ENCODE measurements around the gene FDCSP. TPM values are rescaled to one million over a fixed set of nuclear protein-coding genes. Genes with fewer than 3 reads are reported as not detected.

Gene FDCSP
- total and polyA plus RNA-seq, 9 of the 15 experiments (the other 6 are each of a cell fraction or from before 2014, with no cell fraction given), result not detected

GRCh38 chr4:70179811-70180210 lies 46.1 kb upstream of the FDCSP start (continued):
- no peak for TF ChIP-seq ZNF740 (CRISPR knock-in tag; IDR thresholded peaks at IDR 0.05)
- TF ChIP-seq ZNF740 (tag; IDR thresholded peaks at IDR 0.05), result no peak
- no peak for TF ChIP-seq RNF2 (IDR thresholded peaks at IDR 0.05)

- TF ChIP-seq, protein P1, sequence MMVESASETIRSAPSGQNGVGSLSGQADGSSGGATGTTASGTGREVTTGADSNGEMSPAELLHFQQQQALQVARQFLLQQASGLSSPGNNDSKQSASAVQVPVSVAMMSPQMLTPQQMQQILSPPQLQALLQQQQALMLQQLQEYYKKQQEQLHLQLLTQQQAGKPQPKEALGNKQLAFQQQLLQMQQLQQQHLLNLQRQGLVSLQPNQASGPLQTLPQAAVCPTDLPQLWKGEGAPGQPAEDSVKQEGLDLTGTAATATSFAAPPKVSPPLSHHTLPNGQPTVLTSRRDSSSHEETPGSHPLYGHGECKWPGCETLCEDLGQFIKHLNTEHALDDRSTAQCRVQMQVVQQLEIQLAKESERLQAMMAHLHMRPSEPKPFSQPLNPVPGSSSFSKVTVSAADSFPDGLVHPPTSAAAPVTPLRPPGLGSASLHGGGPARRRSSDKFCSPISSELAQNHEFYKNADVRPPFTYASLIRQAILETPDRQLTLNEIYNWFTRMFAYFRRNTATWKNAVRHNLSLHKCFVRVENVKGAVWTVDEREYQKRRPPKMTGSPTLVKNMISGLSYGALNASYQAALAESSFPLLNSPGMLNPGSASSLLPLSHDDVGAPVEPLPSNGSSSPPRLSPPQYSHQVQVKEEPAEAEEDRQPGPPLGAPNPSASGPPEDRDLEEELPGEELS (CRISPR knock-in tag; IDR thresholded peaks at IDR 0.05; ENCODE audit: borderline replicate concordance), result no peak
- TF ChIP-seq ZFP36 (IDR thresholded peaks at IDR 0.05; ENCODE audit: low read depth, low read length, partially characterized antibody), result no peak
- TF ChIP-seq, protein P2, sequence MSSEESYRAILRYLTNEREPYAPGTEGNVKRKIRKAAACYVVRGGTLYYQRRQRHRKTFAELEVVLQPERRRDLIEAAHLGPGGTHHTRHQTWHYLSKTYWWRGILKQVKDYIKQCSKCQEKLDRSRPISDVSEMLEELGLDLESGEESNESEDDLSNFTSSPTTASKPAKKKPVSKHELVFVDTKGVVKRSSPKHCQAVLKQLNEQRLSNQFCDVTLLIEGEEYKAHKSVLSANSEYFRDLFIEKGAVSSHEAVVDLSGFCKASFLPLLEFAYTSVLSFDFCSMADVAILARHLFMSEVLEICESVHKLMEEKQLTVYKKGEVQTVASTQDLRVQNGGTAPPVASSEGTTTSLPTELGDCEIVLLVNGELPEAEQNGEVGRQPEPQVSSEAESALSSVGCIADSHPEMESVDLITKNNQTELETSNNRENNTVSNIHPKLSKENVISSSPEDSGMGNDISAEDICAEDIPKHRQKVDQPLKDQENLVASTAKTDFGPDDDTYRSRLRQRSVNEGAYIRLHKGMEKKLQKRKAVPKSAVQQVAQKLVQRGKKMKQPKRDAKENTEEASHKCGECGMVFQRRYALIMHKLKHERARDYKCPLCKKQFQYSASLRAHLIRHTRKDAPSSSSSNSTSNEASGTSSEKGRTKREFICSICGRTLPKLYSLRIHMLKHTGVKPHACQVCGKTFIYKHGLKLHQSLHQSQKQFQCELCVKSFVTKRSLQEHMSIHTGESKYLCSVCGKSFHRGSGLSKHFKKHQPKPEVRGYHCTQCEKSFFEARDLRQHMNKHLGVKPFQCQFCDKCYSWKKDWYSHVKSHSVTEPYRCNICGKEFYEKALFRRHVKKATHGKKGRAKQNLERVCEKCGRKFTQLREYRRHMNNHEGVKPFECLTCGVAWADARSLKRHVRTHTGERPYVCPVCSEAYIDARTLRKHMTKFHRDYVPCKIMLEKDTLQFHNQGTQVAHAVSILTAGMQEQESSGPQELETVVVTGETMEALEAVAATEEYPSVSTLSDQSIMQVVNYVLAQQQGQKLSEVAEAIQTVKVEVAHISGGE (CRISPR knock-in tag; IDR thresholded peaks at IDR 0.05), result no peak
- no peak for TF ChIP-seq ZNF165 (CRISPR knock-in tag; IDR thresholded peaks at IDR 0.05; ENCODE audit: borderline replicate concordance)
- no peak for TF ChIP-seq POLR2H (tag; IDR thresholded peaks at IDR 0.05; ENCODE audit: low read depth)
- in situ Hi-C loops (cut with MboI), result no loop called here
- DNase-seq (ENCODE audit: extremely low read depth in 1 of 4, low spot score in 3 of 4) (no peak), FAIRE-seq (no peak), ATAC-seq (no peak)
- Histone ChIP-seq H3K4me1 (replicated peaks in 1 of 2; ENCODE audit: control insufficient read depth in 2 of 2, insufficient read depth in 2 of 2, low read length in 2 of 2) (no peaks in the 10 kb centered on the region), H3K4me3 (no peak overlapping the region), H3K27ac (ENCODE audit: extremely low read depth, low read depth, low read length) (no peak overlapping the region), H3K79me2 (ENCODE audit: control insufficient read depth, insufficient read depth, low read length) (no peaks in the 10 kb centered on the region), H3K9me1 (ENCODE audit: control insufficient read depth, insufficient read depth, low read length) (no peaks in the 10 kb centered on the region), H4K20me1 (replicated peaks; ENCODE audit: control insufficient read depth, insufficient read depth, low read length) (no peaks in the 10 kb centered on the region), H2AFZ (ENCODE audit: low read depth, low read length) (no peak overlapping the region), H3K36me3 (ENCODE audit: control insufficient read depth, insufficient read depth, low read length) (no peaks in the 10 kb centered on the region), H3K9me3 (replicated peaks; ENCODE audit: control insufficient read depth, insufficient read depth, low read depth, low read length) (no peaks in the 10 kb centered on the region), H3K9ac (ENCODE audit: insufficient read depth in 1 of 2, low read depth in 2 of 2, low read length in 2 of 2) (no peak overlapping the region), H3K4me2 (ENCODE audit: insufficient read depth, low read length) (no peak overlapping the region), H3K27me3 (ENCODE audit: control insufficient read depth in 2 of 2, insufficient read depth in 2 of 2, low read length in 2 of 2) (no peaks in the 10 kb centered on the region)
- intact Hi-C loops (cut with micrococcal nuclease), result no loop called here
- no TSS peak for BruUV-seq (replicated peaks)
- CTCF ChIA-PET (ENCODE audit: low intra/inter-chr PET ratio), result no interaction called here
- WGBS (ENCODE audit: insufficient coverage, low coverage, missing lambda C conversion rate), result 0% methylated on average over 1 of the region's 1 CpG
- POLR2A ChIA-PET, result no interaction called here
Observed at GRCh38 chr4:70181864-70182263, 44.1 kb upstream of the FDCSP start.

Measured in K562 (cell line).